Lower leg skin (tissue), 3 donors: Measurements from ENCODE around the gene HIBCH.

Experiments
- CTCF ChIP-seq, 3 donors: fragments of 450-650 bp; IDR thresholded peaks; one replicate each; pipeline ENCODE4 v1.5.1; 2016; ENCODE audit warnings: antibody characterized with exemption in 3 of 3, mild to moderate bottlenecking in 3 of 3, moderate library complexity in 2 of 3
- POLR2A ChIP-seq, 2 donors: fragments of 450-650 bp; IDR thresholded peaks; one replicate each; pipeline ENCODE4 v1.6.1; 2016 to 2017; ENCODE audit warnings: antibody characterized with exemption in 2 of 2, mild to moderate bottlenecking in 1 of 2, moderate library complexity in 1 of 2

DNA sequence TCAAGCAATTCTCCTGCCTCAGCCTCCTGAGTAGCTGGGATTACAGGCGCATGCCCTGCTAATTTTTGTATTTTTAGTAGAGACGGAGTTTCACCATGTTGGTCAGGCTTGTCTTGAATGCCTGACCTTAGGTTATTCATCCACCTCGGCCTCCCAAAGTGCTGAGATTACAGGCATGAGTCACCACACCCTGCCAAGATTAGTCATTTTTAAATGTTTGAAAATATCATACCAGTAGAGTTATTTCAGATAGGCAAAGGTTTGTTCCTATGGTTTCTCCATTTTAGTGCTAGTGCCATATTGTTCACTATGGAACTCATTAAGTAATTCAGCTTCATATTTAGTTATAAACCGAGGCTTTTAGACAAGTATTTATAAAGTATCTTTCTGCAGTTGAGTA lies 52.3 kb downstream of the HIBCH start:
- TF ChIP-seq CTCF (IDR thresholded peaks at IDR 0.05) (no peak), POLR2A (IDR thresholded peaks at IDR 0.05) (no peak)
